B cell (primary cell): ENCODE measurements around the gene SCNN1G. TPM values are rescaled to one million over a fixed set of nuclear protein-coding genes. Genes with fewer than 3 reads are reported as not detected.

Experiments used
- ATAC-seq: fragments of 200-7000 bp; cut with Tn5 transposase; one replicate; pipeline ENCODE4 v1.10.0; 2021; ENCODE audit warnings: low read depth, mild to moderate bottlenecking, moderate number of reproducible peaks, moderate library complexity
- CTCF ChIA-PET: fragments of 350-600 bp; sonication (Branson Sonifier 250); formaldehyde crosslinking; loops from one replicate; lab custom pipeline; 2021; ENCODE audit warnings: antibody characterized with exemption, inconsistent platforms; lab: Charles Lee
- POLR2A ChIA-PET: fragments of 350-600 bp; sonication (Branson Sonifier 250); formaldehyde crosslinking; loops from one replicate; lab custom pipeline; 2021; ENCODE audit warnings: antibody characterized with exemption; lab: Charles Lee
- DNase-seq: peaks from one replicate; pipeline ENCODE4 v3.0.0; 2013
- H2AFZ ChIP-seq: 2 replicates; pipeline ENCODE4 v1.6.1; 2012; ENCODE audit warnings: mild to moderate bottlenecking, low read depth, low read length; ENCODE audit not compliant: insufficient read depth, poor library complexity, severe bottlenecking
- H3K27ac ChIP-seq, 2 donors: 1 replicate in 1 of 2; 2 replicates in 1 of 2; pipeline ENCODE4 v1.5.1; 2012 to 2013; ENCODE audit warnings: low read length in 2 of 2, mild to moderate bottlenecking in 2 of 2, moderate library complexity in 1 of 2
- H3K27me3 ChIP-seq, 4 experiments: fragments of 200-600 bp in 1 of 4; sonication (generic) in 1 of 4; replicated peaks in 1 of 4; 1 replicate in 2 of 4; 2 replicates in 2 of 4; pipeline versions ENCODE4 v1.6.1 to v1.7.0; 2013 to 2016; ENCODE audit warnings: low read length in 3 of 4, mild to moderate bottlenecking in 2 of 4, mixed read lengths in 1 of 4, moderate library complexity in 1 of 4; ENCODE audit not compliant: insufficient read depth in 4 of 4, control insufficient read depth in 3 of 4; ENCODE audit errors: control extremely low read depth in 1 of 4
- H3K36me3 ChIP-seq, 2 experiments: replicated peaks in 1 of 2; 1 replicate in 1 of 2; 2 replicates in 1 of 2; pipeline versions ENCODE4 v1.6.1 to v1.7.1; 2013; ENCODE audit warnings: low read length in 1 of 2; ENCODE audit not compliant: insufficient read depth in 2 of 2, control insufficient read depth in 1 of 2; ENCODE audit errors: control extremely low read depth in 1 of 2, extremely low read depth in 1 of 2
- H3K4me1 ChIP-seq, 2 donors: fragments of 200-600 bp in 1 of 2; sonication (generic) in 1 of 2; 1 replicate in 1 of 2; 2 replicates in 1 of 2; pipeline versions ENCODE4 v1.5.1 to v1.6.1; 2013 to 2017; ENCODE audit warnings: low read length in 2 of 2; ENCODE audit not compliant: control insufficient read depth in 2 of 2, insufficient read depth in 2 of 2
- H3K4me2 ChIP-seq: replicated peaks from 2 replicates; pipeline ENCODE3; 2012; ENCODE audit warnings: mild to moderate bottlenecking, low read depth, low read length; ENCODE audit not compliant: poor library complexity, severe bottlenecking
- H3K4me3 ChIP-seq, 5 experiments: fragments of 200-600 bp in 1 of 5; sonication (generic) in 1 of 5; 1 replicate in 3 of 5; 2 replicates in 2 of 5; pipeline versions ENCODE4 v1.5.1 to v1.7.0; 2011 to 2016; ENCODE audit warnings: low read length in 4 of 5, mild to moderate bottlenecking in 4 of 5, low read depth in 2 of 5, control low read depth in 1 of 5, moderate library complexity in 1 of 5; ENCODE audit not compliant: insufficient read depth in 1 of 5; ENCODE audit errors: control extremely low read depth in 1 of 5, extremely low read depth in 1 of 5
- H3K79me2 ChIP-seq: fragments of 200-600 bp; sonication (generic); one replicate; pipeline ENCODE4 v1.6.0; 2016; ENCODE audit warnings: low read length; ENCODE audit not compliant: control insufficient read depth, insufficient read depth
- H3K9ac ChIP-seq: fragments of 200-600 bp; sonication (generic); 2 replicates; pipeline ENCODE4 v1.6.1; 2017; ENCODE audit warnings: mild to moderate bottlenecking, low read length, moderate library complexity
- H3K9me3 ChIP-seq, 3 donors: one replicate each; pipeline versions ENCODE4 v1.6.1 to v1.7.1; 2013; ENCODE audit warnings: low read length in 2 of 3; ENCODE audit not compliant: control insufficient read depth in 2 of 3, insufficient read depth in 1 of 3; ENCODE audit errors: control extremely low read depth in 1 of 3
- H4K20me1 ChIP-seq: 2 replicates; pipeline ENCODE4 v1.6.0; 2012; ENCODE audit warnings: mild to moderate bottlenecking, low read length; ENCODE audit not compliant: insufficient read depth, control insufficient read depth, poor library complexity, severe bottlenecking
- H3K27ac Mint-ChIP-seq: one replicate; pipeline ENCODE4 v1.8.0; 2021; ENCODE audit warnings: mixed read lengths
- H3K27me3 Mint-ChIP-seq: one replicate; pipeline ENCODE4 v1.8.0; 2021; ENCODE audit warnings: mixed read lengths
- H3K4me1 Mint-ChIP-seq: one replicate; pipeline ENCODE4 v1.8.0; 2021; ENCODE audit warnings: mixed read lengths
- H3K4me3 Mint-ChIP-seq: one replicate; pipeline ENCODE4 v1.8.0; 2021; ENCODE audit warnings: mixed read lengths
- H3K9me3 Mint-ChIP-seq: one replicate; pipeline ENCODE4 v1.8.0; 2022; ENCODE audit warnings: mixed read lengths; ENCODE audit not compliant: insufficient read depth
- CTCF ChIP-seq: fragments of 200-600 bp; IDR thresholded peaks from one replicate; pipeline ENCODE4 v1.8.0; 2022; ENCODE audit warnings: antibody characterized with exemption, mild to moderate bottlenecking
- EZH2 ChIP-seq: IDR thresholded peaks from 2 replicates; pipeline ENCODE4 v1.6.1; 2012; ENCODE audit warnings: borderline replicate concordance, low read depth, mild to moderate bottlenecking, moderate library complexity, low read length; ENCODE audit not compliant: insufficient read depth, poor library complexity, severe bottlenecking
- WGBS: methylation state at CpG from one replicate; pipeline ENCODE4 v1.1.5; 2013; ENCODE audit warnings: missing lambda C conversion rate; ENCODE audit not compliant: insufficient coverage; 5-methylcytosine and 5-hydroxymethylcytosine counted together
- intact Hi-C: fragments of 100-400 bp; cut with micrococcal nuclease; formaldehyde crosslinking; loops from one replicate; pipeline ENCODE4 v1.10.0; 2022
- polyA plus RNA-seq: library from polyadenylated mRNA; depleted of rRNA; stranded (reverse); fragments of >200 nt; gene quantifications from 2 replicates; pipeline ENCODE4 v1.2.3, GENCODE V29; 2012
- total RNA-seq, 2 donors: library from RNA; stranded (reverse); fragments of 120-200 nt in 1 of 2; gene quantifications; 1 replicate in 1 of 2; 2 replicates in 1 of 2; pipeline versions ENCODE4 v1.2.3 to v1.2.4, GENCODE V29; 2013 to 2022

SCNN1G gene
- total and polyA plus RNA-seq, 2 donors (not counting 1 experiment from before 2014, with no cell fraction given), result not detected

GRCh38 chr16:23225109-23225508 is 42.6 kb downstream of the SCNN1G start:
- no peak overlapping the region for H2AFZ ChIP-seq
- Mint-ChIP-seq H3K27ac (no peak overlapping the region), H3K4me3 (no peak overlapping the region), H3K27me3 (peaks cover 17% of the 10 kb centered on the region), H3K9me3 (no peaks in the 10 kb centered on the region), H3K4me1 (no peaks in the 10 kb centered on the region)
- no peak for TF ChIP-seq EZH2
- no peak for TF ChIP-seq CTCF
- H4K20me1 ChIP-seq, result no peaks in the 10 kb centered on the region
- H3K79me2 ChIP-seq, result no peaks in the 10 kb centered on the region
- H3K9me3 ChIP-seq, result no peaks in the 10 kb centered on the region
- H3K27me3 ChIP-seq, result no peaks in the 10 kb centered on the region
- no peak for ATAC-seq
- no peak overlapping the region for H3K4me3 ChIP-seq
- no peak overlapping the region for H3K9ac ChIP-seq
- no peak overlapping the region for H3K4me2 ChIP-seq
- intact Hi-C loops, result no loop called here
- ChIA-PET CTCF (interaction anchor here (1.0 kb wide), 1 partner anchor 11 kb away, joined by 3 read pairs; no protein-coding TSS in a partner anchor), POLR2A (no interaction called here)
- H3K36me3 ChIP-seq, result no peaks in the 10 kb centered on the region
- WGBS, result 88% methylated on average over 4 of the region's 4 CpGs
- no peaks in the 10 kb centered on the region for H3K4me1 ChIP-seq
- no peak overlapping the region for H3K27ac ChIP-seq
- DNase-seq, result no peak

GRCh38 chr16:23225634-23226033 is 43.1 kb downstream of the SCNN1G start:
- no peak overlapping the region for H3K4me3 ChIP-seq
- CTCF ChIA-PET, result interaction anchor here (1.0 kb wide), 1 partner anchor 10 kb away, joined by 3 read pairs; no protein-coding TSS in a partner anchor

More at GRCh38 chr16:23225634-23226033, 43.1 kb downstream of the SCNN1G start:
- no peaks in the 10 kb centered on the region for H3K9me3 ChIP-seq
- Mint-ChIP-seq H3K27ac (no peak overlapping the region), H3K9me3 (no peaks in the 10 kb centered on the region), H3K27me3 (peaks cover 13% of the 10 kb centered on the region), H3K4me3 (no peak overlapping the region), H3K4me1 (no peaks in the 10 kb centered on the region)
- no peaks in the 10 kb centered on the region for H3K36me3 ChIP-seq
- H3K9ac ChIP-seq, result no peak overlapping the region
- POLR2A ChIA-PET, result no interaction called here
- intact Hi-C loops, result no loop called here
- no peaks in the 10 kb centered on the region for H3K4me1 ChIP-seq
- H3K4me2 ChIP-seq, result no peak overlapping the region
- ATAC-seq (no peak), DNase-seq (no peak)
- H4K20me1 ChIP-seq, result no peaks in the 10 kb centered on the region
- no peak overlapping the region for H2AFZ ChIP-seq
- no peak for TF ChIP-seq CTCF
- H3K27me3 ChIP-seq, result peaks cover 0 to 2% (median 0%) of the 10 kb centered on the region in 4 experiments
- H3K79me2 ChIP-seq, result no peaks in the 10 kb centered on the region
- H3K27ac ChIP-seq, result no peak overlapping the region
